T47D (cell line): ENCODE data around the gene C2orf76.
A peak's percentile ranks its signal among the peaks of the same experiment; 100 is the strongest.
"Not testable (repeated sequence)": the region's sequence is repeated elsewhere in the genome, so short reads cannot be mapped to it uniquely, and the experiment has no call there.

ENCODE experiments used
- DNase-seq, 2 experiments: peaks; one replicate each; pipeline versions ENCODE4 v3.0.0 to v3.0.0-alpha.2; 2011 to 2012; ENCODE audit warnings: low read depth in 1 of 2, low spot score in 1 of 2
- JUND ChIP-seq: IDR thresholded peaks from 2 replicates; pipeline ENCODE4 v1.6.1; 2012; ENCODE audit warnings: low read depth
- in situ Hi-C: cut with HindIII; loops from 2 replicates; pipeline ENCODE4 v1.10.0; 2016; ENCODE audit warnings: low sequenced_read_pairs, low pct_unique_long_range_greater_than_20kb

The C2orf76 gene

DNA sequence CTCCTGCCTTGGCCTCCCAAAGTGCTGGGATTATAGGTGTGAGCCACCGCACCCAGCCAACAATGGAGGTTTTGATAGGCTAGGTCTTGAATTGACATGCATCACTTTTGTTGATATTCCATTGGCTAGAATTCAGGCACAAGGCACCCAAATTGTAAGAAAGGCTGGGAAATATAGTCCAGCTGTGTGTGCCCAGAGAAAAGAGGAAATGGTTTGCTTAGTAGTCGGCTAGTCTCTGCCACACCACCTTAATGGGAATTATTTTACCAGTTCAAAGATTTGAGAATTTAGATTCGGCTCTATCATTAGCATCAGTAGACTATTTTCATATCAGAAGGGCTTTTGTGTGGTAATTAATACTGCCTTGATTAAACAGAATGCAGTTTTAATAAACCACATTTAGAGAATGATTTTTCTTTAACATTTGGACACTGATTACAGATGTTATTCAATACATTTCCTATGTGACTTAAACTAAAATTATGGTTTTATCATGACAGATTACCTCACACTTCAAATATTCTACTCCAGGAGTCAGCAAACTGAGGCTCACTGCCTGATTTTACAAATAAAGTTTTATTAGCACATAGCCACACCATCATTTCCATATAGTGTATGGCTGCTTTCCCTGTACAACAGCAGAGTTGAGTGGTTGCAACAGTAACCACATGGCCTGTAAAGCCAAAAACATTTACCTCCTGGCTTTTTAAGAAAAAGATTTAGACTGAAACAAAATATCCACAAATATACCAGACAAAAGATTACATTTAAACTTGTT, 27.5 kb upstream of the C2orf76 start:
- no peak for TF ChIP-seq JUND

DNA sequence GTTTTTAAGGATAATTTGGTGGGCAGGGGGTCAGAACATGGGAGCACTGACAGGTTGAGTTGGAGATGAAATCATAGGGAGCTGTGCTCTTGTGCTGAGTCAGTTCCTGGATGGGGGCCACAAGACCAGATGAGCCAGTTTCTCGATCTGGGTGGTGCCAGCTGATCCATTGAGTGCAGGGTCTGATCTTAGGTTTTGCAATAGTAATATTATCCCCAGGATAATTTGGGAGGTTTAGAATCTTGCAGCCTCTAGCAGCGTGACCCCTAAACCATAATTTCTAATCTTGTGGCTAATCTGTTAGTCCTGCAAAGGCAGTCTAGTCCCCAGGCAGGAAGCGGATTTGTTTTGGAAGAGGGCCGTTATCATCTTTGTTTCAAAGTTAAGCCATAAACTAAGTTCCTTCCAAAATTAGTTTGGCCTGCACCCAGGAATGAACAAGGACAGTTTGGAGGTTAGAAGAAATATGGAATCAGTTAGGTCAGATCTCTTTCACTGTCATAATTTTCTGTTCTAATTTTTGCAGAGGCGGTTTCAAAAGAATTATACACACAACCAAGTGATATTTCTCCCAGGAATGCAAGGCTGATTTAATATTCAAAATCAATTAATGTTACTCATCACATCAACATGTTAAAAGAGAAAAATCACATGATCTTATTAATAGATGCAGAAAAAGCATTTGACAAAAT, 23.1 kb upstream of the C2orf76 start:
- no peak for TF ChIP-seq JUND
- peak in 1 of 2 experiments; percentile 45 for DNase-seq
- in situ Hi-C loops, result no loop called here

More for the DNA sequence above, 27.5 kb upstream of the C2orf76 start:
- in situ Hi-C loops, result no loop called here
- DNase-seq, result no peak

DNA sequence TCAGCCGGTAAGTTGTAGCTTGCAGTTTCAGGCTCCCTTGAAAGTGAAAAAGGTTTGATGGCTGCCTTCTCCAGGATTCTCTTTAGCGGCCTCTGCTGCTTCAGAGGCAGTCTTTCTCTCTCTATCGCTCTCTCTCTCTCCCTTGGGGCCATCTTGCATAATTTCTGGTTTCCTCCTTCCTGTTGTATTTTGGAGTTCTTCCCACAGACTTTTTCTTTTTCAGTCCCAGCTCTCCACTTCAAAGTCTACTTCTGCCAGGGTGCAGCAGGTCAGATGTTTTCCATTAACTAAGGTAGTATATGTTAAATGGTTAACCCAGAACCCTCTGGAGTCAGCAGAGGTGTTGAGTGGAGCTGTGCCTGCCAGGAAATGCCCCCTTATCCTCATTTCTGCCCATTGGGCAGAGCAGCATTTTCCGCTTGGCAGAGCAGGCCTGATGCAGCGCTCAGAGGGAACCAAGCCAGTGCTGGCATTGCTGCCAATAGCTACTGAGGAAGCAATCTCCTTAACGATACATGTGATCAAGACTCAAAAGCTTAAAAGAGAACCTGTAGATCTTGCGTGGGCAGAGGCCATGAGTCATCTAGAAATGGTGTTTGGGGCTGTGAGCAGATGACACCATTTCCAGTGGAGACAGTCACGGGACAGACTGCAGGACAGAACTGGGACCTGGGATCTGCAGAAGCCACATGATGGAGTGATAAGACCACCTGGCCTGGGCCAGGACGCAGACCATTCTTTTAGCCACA, 20.9 kb upstream of the C2orf76 start:
- in situ Hi-C loops, result no loop called here
- DNase-seq, result peak in 1 of 2 experiments; percentile 65
- no peak for TF ChIP-seq JUND

DNA sequence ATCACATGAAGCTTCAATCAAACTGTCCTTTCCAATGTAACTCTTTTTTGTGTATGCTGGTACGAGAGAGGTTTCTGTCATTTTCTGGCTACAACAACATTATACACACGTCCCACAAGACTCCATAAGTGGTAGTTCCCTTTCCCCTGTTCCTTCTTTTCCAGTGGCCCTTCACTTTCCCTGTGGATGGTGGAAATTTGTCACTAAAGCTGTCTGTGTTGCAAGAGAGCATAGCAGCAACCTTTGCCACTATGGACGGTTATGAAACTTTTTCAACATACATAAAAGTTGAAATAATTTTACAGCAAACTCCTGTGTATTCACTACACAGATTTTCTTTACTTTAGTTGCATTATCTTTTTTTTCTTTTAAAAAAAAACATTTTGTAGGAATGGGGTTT, 18.8 kb upstream of the C2orf76 start:
- no peak for DNase-seq
- in situ Hi-C loops, result no loop called here
- TF ChIP-seq JUND, result no peak

DNA sequence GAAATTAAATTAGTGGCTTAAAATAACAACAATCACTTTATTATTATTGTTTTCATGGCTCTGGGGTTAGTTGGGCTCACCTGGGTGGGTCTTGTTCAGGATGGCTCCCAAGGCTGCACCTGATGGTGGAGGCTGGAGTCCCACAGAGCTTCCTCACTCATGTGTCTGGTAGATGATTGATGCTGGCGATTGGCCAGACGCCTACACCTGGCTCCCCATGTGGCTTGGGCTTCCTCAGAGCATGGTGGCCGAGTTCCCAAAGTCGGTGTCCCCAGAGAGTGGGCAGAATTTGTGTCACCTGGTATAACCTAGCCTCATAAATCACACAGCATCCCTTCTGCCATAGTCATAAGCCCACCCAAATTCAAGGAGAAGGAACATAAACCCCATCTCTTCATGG, 18.3 kb upstream of the C2orf76 start:
- no peak for DNase-seq
- no peak for TF ChIP-seq JUND
- in situ Hi-C loops, result no loop called here

DNA sequence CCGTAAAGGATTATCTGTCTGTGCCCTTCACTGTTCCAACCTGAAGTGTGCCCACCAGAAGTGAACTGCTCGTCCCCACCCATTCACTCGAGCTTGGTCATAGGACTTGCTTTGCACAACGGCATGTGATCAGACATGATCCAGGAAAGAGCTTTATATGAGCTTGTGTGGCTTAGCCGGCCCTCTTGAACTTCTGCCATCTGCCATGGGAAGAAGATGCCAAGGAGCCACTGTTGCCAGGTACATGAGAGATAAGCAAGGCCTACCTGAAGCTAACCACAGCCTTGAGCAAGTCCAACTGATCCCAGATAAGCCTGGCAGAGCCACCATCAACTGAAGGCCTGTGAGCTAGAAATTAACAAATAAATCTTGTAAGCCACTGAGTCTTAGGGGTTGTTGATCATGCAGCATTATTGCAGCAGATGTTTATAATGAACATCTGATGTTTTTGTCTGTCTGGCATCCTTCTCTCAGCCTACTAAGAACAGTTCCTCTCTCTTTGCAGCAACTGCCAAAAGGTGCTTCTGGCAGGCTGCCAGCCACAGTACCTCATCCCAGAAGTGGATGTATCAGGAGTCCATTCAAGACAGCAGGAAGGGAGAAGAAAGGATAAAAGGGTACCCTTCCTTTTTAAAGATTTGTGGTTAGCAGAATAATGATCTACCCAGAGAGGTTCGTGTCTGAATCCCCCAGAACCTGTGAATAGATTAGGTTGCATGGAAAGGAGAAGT, 16.9 kb upstream of the C2orf76 start:
- no peak for DNase-seq
- in situ Hi-C loops, result no loop called here
- no peak for TF ChIP-seq JUND

DNA sequence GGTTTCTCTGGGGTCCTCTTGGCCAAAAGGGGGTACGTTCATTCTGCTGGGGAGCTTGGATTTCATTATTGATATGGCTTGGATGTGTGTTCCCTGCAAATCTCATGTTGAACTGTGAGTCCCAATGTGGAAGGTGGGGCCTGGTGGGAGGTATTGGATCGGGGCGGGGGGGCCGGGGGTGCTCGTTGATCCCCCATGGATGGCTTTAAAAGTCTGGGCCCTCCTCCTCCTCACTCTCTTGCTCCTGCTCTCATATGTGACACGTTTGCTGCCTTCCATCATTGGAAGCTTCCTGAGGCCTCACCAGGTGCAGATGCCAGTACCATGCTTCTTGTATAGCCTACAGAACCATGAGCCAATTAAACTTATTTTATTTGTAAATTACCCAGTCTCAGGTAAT, 11.9 kb upstream of the C2orf76 start:
- TF ChIP-seq JUND, result no peak
- in situ Hi-C loops, result no loop called here
- DNase-seq, result no peak

DNA sequence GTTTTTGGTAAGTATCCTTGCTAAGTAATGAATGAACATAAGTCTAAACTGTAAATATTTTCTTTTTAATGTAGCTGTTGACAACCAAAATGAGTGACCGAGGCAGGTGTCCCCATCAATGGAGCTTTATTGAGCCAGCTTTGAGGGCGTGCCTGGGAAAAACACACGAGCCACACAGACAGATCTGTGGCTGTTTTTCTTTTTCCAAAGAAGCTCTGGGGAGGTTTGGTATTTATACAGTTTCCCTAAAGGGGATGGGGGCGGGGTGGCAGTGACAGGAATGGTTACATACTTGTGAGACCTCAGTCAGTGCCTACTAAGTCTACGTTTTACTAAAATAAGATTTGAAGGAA, 11.3 kb upstream of the C2orf76 start:
- TF ChIP-seq JUND, result no peak
- in situ Hi-C loops, result no loop called here
- DNase-seq, result no peak

DNA sequence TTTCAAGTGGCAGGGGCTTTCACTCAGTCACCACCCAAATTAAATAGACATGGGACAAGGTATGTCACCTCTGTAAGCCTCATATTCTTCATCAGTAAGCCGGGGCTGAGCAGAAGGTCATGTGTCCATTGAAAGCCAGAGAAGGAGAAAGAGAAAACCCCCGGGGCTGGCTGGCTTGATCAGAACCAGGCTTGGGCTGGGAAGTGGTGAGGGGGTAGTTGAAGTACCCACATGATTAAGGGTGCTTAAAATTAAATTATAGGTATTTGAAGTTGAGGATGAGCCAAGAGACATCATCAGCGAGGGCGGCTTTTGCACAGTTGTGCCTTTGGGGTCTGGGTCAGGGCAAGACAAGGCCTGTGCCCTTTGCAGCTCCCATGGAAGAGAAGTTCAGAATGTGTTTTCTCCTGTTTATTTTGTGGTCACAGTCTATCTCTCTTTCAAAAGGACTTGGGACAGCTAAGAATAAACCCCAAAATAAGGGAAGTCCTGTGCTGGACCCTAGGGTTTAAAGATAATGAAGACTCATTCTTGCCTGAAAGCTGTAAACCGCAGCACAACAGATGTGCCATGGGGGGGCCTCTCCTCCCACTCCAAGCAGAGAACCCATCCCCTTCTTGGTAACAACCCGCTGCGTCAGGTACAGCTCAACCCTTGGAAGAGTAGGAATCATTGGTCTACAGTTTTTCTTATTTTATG, 10.8 kb upstream of the C2orf76 start:
- no peak for TF ChIP-seq JUND
- in situ Hi-C loops, result no loop called here
- no peak for DNase-seq

DNA sequence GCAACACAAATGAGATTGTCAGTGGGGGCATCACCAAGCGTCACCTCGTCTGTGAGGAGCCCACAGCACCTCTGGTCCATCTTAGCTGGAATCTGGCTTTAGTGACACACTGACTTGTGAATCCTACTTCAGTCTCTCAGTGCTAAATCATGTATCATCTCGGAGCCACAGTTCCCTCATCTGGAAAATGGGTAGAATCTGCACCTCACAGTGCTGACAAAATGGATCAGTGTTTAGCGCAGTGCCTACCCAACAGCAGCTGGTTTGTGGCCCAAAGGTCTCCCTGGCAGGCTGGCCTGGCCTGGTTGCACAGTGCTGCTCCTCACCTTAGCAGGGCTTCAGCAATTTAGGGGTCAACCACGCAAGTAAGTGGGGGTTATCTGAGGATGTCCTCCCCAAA, 10.2 kb upstream of the C2orf76 start:
- in situ Hi-C loops, result no loop called here
- DNase-seq, result no peak
- no peak for TF ChIP-seq JUND

DNA sequence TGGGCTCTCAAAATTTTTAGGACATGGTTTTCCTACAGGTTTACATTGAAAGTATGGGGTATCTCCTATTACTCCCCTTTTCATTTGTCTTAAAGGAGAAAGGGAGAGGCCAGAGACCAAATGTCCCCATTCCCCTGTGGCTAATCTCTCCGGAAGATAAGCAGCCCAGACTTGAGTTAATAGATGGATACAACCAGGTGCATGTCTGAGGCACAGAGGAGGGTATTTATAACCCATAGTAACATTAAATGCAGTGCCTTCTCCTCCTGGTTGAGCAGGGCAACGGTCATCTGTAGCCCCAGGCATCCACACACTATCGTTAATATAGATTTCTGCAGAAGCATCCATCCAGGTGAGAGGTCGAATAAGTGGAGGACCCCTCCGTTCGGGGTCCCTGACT, 9.8 kb upstream of the C2orf76 start:
- in situ Hi-C loops, DNase-seq: not testable (repeated sequence)

DNA sequence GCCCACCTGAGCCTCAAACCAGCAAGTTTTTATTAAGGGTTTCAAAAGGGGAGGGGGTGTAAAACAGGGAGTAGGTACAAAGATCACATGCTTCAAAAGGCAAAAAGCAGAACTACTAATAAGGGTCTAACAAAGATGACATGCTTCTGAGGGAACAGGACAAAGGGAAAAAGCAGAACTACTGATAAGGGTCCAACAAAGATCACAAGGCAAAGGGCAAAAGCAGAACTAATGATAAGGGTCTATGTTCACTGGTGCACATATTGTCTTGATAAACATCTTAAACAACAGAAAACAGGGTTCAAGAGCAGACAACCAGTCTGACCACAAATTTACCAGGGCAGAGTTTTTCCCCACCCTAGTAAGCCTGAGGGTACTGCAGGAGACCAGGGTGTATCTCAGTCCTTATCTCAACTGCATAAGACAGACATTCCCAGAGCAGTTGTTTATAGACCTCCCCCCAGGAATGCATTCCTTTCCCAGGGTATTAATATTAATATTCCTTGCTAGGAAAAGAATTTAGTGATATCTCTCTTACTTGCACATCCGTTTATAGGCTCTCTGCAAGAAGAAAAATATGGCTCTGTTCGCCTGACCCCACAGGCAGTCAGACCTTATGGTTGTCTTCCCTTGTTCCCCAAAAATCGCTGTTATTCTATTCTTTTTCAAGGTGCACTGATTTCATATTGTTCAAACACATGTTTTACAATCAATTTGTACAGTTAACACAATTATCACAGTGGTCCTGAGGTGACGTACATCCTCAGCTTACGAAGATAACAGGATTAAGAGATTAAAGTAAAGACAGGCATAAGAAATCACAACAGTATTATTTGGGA, 7.5 kb upstream of the C2orf76 start:
- in situ Hi-C loops, DNase-seq: not testable (repeated sequence)
